ENCODE measurements around the gene PTPRA.

Gene PTPRA

GRCh38 chr20:2920473-2920872, 47.2 kb downstream of the PTPRA start:
- TF ChIP-seq MYC (IDR thresholded peaks at IDR 0.05; ENCODE audit: low read depth, low read length): no peak
- no peak for TF ChIP-seq POLR2A (IDR thresholded peaks at IDR 0.05; ENCODE audit: extremely low read depth, insufficient read length)
- no peak for TF ChIP-seq CTCF (IDR thresholded peaks at IDR 0.05; ENCODE audit: low read depth, low read length)
- TF ChIP-seq MAX (IDR thresholded peaks at IDR 0.05; ENCODE audit: low read depth, low read length): no peak
- DNase-seq (ENCODE audit: low read depth): no peak
- H3K4me3 ChIP-seq (ENCODE audit: low read depth, low read length): no peak overlapping the region

GRCh38 chr20:2921506-2921905, 48.2 kb downstream of the PTPRA start:
- DNase-seq (ENCODE audit: low read depth): no peak
- no peak overlapping the region for H3K4me3 ChIP-seq (ENCODE audit: low read depth, low read length)
- TF ChIP-seq MYC (IDR thresholded peaks at IDR 0.05; ENCODE audit: low read depth, low read length) (no peak), POLR2A (IDR thresholded peaks at IDR 0.05; ENCODE audit: extremely low read depth, insufficient read length) (no peak), CTCF (IDR thresholded peaks at IDR 0.05; ENCODE audit: low read depth, low read length) (no peak), MAX (IDR thresholded peaks at IDR 0.05; ENCODE audit: low read depth, low read length) (no peak)

- TF ChIP-seq MAX (IDR thresholded peaks at IDR 0.05; ENCODE audit: low read depth, low read length) (no peak), MYC (IDR thresholded peaks at IDR 0.05; ENCODE audit: low read depth, low read length) (no peak), CTCF (IDR thresholded peaks at IDR 0.05; ENCODE audit: low read depth, low read length) (no peak), POLR2A (IDR thresholded peaks at IDR 0.05; ENCODE audit: extremely low read depth, insufficient read length) (no peak)
- H3K4me3 ChIP-seq (ENCODE audit: low read depth, low read length): no peak overlapping the region
- no peak for DNase-seq (ENCODE audit: low read depth)
Measured at GRCh38 chr20:2922957-2923356, 49.7 kb downstream of the PTPRA start.

- no peak for DNase-seq (ENCODE audit: low read depth)
- H3K4me3 ChIP-seq (ENCODE audit: low read depth, low read length): no peak overlapping the region
- TF ChIP-seq POLR2A (IDR thresholded peaks at IDR 0.05; ENCODE audit: extremely low read depth, insufficient read length) (no peak), MAX (IDR thresholded peaks at IDR 0.05; ENCODE audit: low read depth, low read length) (no peak), MYC (IDR thresholded peaks at IDR 0.05; ENCODE audit: low read depth, low read length) (no peak), CTCF (IDR thresholded peaks at IDR 0.05; ENCODE audit: low read depth, low read length) (no peak)
Measured at GRCh38 chr20:2930538-2930937, 57.3 kb downstream of the PTPRA start.

GRCh38 chr20:2932498-2932897, 59.2 kb downstream of the PTPRA start:
- TF ChIP-seq POLR2A (IDR thresholded peaks at IDR 0.05; ENCODE audit: extremely low read depth, insufficient read length) (no peak), MAX (IDR thresholded peaks at IDR 0.05; ENCODE audit: low read depth, low read length) (no peak), MYC (IDR thresholded peaks at IDR 0.05; ENCODE audit: low read depth, low read length) (no peak), CTCF (IDR thresholded peaks at IDR 0.05; ENCODE audit: low read depth, low read length) (no peak)
- no peak overlapping the region for H3K4me3 ChIP-seq (ENCODE audit: low read depth, low read length)
- no peak for DNase-seq (ENCODE audit: low read depth)

GRCh38 chr20:2937902-2938301, 64.6 kb downstream of the PTPRA start:
- no peak overlapping the region for H3K4me3 ChIP-seq (ENCODE audit: low read depth, low read length)
- no peak for DNase-seq (ENCODE audit: low read depth)
- no peak for TF ChIP-seq MAX (IDR thresholded peaks at IDR 0.05; ENCODE audit: low read depth, low read length)
- no peak for TF ChIP-seq POLR2A (IDR thresholded peaks at IDR 0.05; ENCODE audit: extremely low read depth, insufficient read length)
- no peak for TF ChIP-seq MYC (IDR thresholded peaks at IDR 0.05; ENCODE audit: low read depth, low read length)
- no peak for TF ChIP-seq CTCF (IDR thresholded peaks at IDR 0.05; ENCODE audit: low read depth, low read length)
